Psoas muscle (tissue), 8 donors: Measurements from ENCODE around the gene PODXL. TPM values are rescaled to one million over a fixed set of nuclear protein-coding genes. Genes with fewer than 3 reads are reported as not detected.
A peak's percentile ranks its signal among the peaks of the same experiment; 100 is the strongest.

Experiments used
- ATAC-seq, 4 donors: fragments of 200-7000 bp; cut with Tn5 transposase; one replicate each; pipeline ENCODE4 v1.9.1; 2020; ENCODE audit warnings: moderate library complexity in 3 of 4, mild to moderate bottlenecking in 2 of 4
- DNase-seq, 2 donors: peaks; one replicate each; pipeline ENCODE4 v3.0.0-alpha.2; 2020
- H3K27ac ChIP-seq: fragments of 200-600 bp; one replicate; pipeline ENCODE4 v1.8.0; 2022
- H3K27me3 ChIP-seq, 3 donors: fragments of 200-600 bp in 1 of 3; one replicate each; pipeline versions ENCODE4 v1.6.1 to v1.8.0; 2013 to 2022; ENCODE audit warnings: low read length in 2 of 3, mild to moderate bottlenecking in 2 of 3, moderate library complexity in 1 of 3; ENCODE audit not compliant: insufficient read depth in 3 of 3
- H3K36me3 ChIP-seq, 2 donors: fragments of 200-600 bp in 1 of 2; one replicate each; pipeline versions ENCODE4 v1.6.1 to v1.8.0; 2013 to 2022; ENCODE audit warnings: low read depth in 1 of 2, mild to moderate bottlenecking in 1 of 2, moderate library complexity in 1 of 2; ENCODE audit not compliant: insufficient read depth in 1 of 2
- H3K4me1 ChIP-seq: fragments of 200-600 bp; one replicate; pipeline ENCODE4 v1.8.0; 2022
- H3K4me3 ChIP-seq: fragments of 200-600 bp; one replicate; pipeline ENCODE4 v1.8.0; 2022; ENCODE audit warnings: mild to moderate bottlenecking
- H3K9me3 ChIP-seq: fragments of 200-600 bp; one replicate; pipeline ENCODE4 v1.8.0; 2022
- WGBS, 3 donors: extraction: QIAGEN DNeasy Blood & Tissue Kit; methylation state at CpG; one replicate each; pipeline versions ENCODE4 v1.1.6 to v1.1.7; 2013; 5-methylcytosine and 5-hydroxymethylcytosine counted together
- intact Hi-C, 2 donors: fragments of 100-400 bp; cut with DNase I; formaldehyde crosslinking; loops; one replicate each; pipeline versions ENCODE4 v1.11.0 to v1.14.2; 2022
- polyA plus RNA-seq, 3 donors: library from polyadenylated mRNA; stranded (reverse); fragments of 200-250 nt; gene quantifications; one replicate each; pipeline ENCODE4 v1.2.3, GENCODE V29; 2013
- total RNA-seq, 4 donors: library from RNA; stranded (reverse); fragmentation: NEBNext Ultra II Directional in 2 of 4; extraction: Animal tissue kit (Norgen Biotek cat#: 25700) in 2 of 4; gene quantifications; one replicate each; pipeline versions ENCODE4 v1.2.1 to v1.2.4, GENCODE V29; 2021 to 2023
- TF ChIP-seq, protein P1 (sequence below): fragments of 200-600 bp; IDR thresholded peaks from one replicate; pipeline ENCODE4 v1.8.0; 2022; ENCODE audit warnings: antibody characterized with exemption
- donor health status: healthy with polysubstance abuse.
- donor health status: DM: no; HTN: no; CAD: no; lungs with moderate emphysema.
- donor health status: Bipolar disorder and iron deficiency.
- donor health status: healthy.
- donor health status: DM: yes; HTN: yes; CAD: no.
- donor health status: DM: no; HTN: no; CAD: no.
- donor health status: DM: no; HTN: no; CAD: no.
- donor health status: DM: yes; HTN: yes; CAD: no.

Gene PODXL
- total and polyA plus RNA-seq, 7 donors: 9.0 to 46.8 (median 16.2) TPM

DNA sequence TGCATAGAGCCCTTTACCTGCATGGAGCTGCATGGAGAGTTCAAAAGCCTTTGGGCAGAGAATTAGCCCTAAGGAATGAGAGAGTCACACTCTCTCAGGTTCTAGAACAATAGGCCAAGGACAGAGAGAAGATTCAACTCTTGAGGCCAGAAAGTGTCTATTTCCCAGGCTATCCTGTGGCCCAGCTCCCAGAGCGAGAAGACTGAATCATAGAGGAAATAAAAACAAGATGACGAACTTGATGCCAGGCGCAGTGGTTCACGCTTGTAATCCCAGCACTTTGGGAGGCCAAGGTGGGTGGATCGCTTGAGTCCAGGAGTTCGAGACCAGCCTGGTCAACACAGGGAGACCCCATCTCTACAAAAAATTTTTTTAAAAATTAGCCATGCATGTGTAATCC lies 18.3 kb upstream of the PODXL start:
- intact Hi-C loops: no loop called here

DNA sequence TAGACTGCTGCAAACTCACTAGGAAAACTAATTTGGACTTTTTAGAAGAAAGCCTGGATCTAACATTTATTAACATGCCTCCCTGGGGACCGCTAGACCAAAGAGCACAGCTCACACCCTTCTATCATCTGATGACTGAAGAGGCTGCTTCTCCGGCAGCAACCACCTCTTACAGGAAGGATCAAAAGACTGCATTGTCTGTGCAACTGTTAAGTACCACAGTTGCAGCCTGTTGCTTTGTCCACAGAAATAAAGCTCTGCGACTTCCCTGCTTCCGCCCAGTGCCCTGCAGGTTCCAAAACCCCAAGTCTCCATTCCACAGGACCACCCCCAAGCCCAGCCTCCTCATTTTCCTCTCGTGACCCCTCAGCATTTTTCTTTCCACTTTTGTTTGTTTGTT lies 14.0 kb upstream of the PODXL start:
- Histone ChIP-seq H3K36me3 (no peaks in the 10 kb centered on the region), H3K27me3 (no peaks in the 10 kb centered on the region), H3K4me3 (no peak overlapping the region), H3K9me3 (no peaks in the 10 kb centered on the region), H3K4me1 (no peaks in the 10 kb centered on the region), H3K27ac (no peak overlapping the region)
- no peak for ATAC-seq
- DNase-seq: peak in 1 of 2 donors; percentile 5
- intact Hi-C loops: no loop called here
- TF ChIP-seq, protein P1, sequence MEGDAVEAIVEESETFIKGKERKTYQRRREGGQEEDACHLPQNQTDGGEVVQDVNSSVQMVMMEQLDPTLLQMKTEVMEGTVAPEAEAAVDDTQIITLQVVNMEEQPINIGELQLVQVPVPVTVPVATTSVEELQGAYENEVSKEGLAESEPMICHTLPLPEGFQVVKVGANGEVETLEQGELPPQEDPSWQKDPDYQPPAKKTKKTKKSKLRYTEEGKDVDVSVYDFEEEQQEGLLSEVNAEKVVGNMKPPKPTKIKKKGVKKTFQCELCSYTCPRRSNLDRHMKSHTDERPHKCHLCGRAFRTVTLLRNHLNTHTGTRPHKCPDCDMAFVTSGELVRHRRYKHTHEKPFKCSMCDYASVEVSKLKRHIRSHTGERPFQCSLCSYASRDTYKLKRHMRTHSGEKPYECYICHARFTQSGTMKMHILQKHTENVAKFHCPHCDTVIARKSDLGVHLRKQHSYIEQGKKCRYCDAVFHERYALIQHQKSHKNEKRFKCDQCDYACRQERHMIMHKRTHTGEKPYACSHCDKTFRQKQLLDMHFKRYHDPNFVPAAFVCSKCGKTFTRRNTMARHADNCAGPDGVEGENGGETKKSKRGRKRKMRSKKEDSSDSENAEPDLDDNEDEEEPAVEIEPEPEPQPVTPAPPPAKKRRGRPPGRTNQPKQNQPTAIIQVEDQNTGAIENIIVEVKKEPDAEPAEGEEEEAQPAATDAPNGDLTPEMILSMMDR: no peak
- 93 to 98% (median 95%) methylated on average over 5 of the region's 5 CpGs for WGBS, 3 donors

More for the DNA sequence above, 18.3 kb upstream of the PODXL start:
- H3K36me3 ChIP-seq: no peaks in the 10 kb centered on the region
- no peaks in the 10 kb centered on the region for H3K27me3 ChIP-seq
- DNase-seq (peak in 1 of 2 donors; percentile 6), ATAC-seq (no peak)
- no peaks in the 10 kb centered on the region for H3K9me3 ChIP-seq
- no peak overlapping the region for H3K27ac ChIP-seq
- H3K4me3 ChIP-seq: no peak overlapping the region
- no peaks in the 10 kb centered on the region for H3K4me1 ChIP-seq
- TF ChIP-seq, protein P1: no peak
- WGBS, 3 donors: 85 to 95% (median 91%) methylated on average over 6 of the region's 6 CpGs

DNA sequence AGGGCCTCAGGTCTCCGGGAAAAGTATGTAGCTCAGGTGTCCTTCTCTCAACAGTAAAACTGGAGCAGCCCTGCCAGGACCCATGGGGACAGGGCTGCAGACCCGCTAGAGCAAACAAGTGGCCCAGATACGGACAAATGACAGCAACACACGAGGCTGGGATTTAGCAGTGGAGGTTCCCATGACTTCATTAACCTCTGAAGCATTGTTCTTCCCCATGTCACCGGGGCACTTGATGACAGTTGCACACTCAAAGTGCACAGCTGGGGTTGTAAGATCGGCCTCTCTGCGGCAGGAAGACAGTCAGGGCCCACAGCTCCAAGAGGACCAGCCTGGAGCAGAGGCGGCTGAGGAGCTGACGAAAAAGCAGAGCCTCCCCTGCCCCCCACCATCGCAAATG lies 12.5 kb upstream of the PODXL start:
- Histone ChIP-seq H3K4me3 (no peak overlapping the region), H3K27me3 (no peaks in the 10 kb centered on the region), H3K4me1 (no peaks in the 10 kb centered on the region), H3K36me3 (no peaks in the 10 kb centered on the region), H3K9me3 (no peaks in the 10 kb centered on the region), H3K27ac (no peak overlapping the region)
- intact Hi-C loops: loop anchor here in 1 of 2 donors (5.0 kb wide), 1 partner anchor 58 kb away; no protein-coding TSS in a partner anchor
- 43 to 55% (median 47%) methylated on average over 10 of the region's 10 CpGs for WGBS, 3 donors
- DNase-seq: no peak
- no peak for ATAC-seq
- TF ChIP-seq, protein P1: no peak

GRCh38 chr7:131568510-131568909 lies 12.1 kb upstream of the PODXL start:
- Histone ChIP-seq H3K4me1 (no peaks in the 10 kb centered on the region), H3K4me3 (no peak overlapping the region), H3K27me3 (no peaks in the 10 kb centered on the region), H3K36me3 (no peaks in the 10 kb centered on the region), H3K9me3 (no peaks in the 10 kb centered on the region), H3K27ac (no peak overlapping the region)
- ATAC-seq (no peak), DNase-seq (no peak)
- intact Hi-C loops: loop anchor here in 1 of 2 donors (5.0 kb wide), 1 partner anchor 59 kb away; no protein-coding TSS in a partner anchor
- TF ChIP-seq, protein P1: no peak
- 66 to 77% (median 73%) methylated on average over 6 of the region's 6 CpGs for WGBS, 3 donors

- intact Hi-C loops: loop anchor here in 1 of 2 donors (5.0 kb wide), 1 partner anchor 63 kb away; no protein-coding TSS in a partner anchor
- Histone ChIP-seq H3K4me1 (no peaks in the 10 kb centered on the region), H3K27ac (no peak overlapping the region), H3K36me3 (no peaks in the 10 kb centered on the region), H3K9me3 (no peaks in the 10 kb centered on the region), H3K4me3 (no peak overlapping the region), H3K27me3 (peaks cover 0 to 3% (median 0%) of the 10 kb centered on the region in 3 donors)
- TF ChIP-seq, protein P1: no peak
- no peak for DNase-seq
- no peak for ATAC-seq
- 69 to 80% (median 72%) methylated on average over 5 of the region's 5 CpGs for WGBS, 3 donors
Measured at GRCh38 chr7:131564640-131565039, 8.2 kb upstream of the PODXL start.
